Activated naive CD4-positive, alpha-beta T cell treated with anti-CD3 and anti-CD28 coated beads, Interleukin-2, amount 50 U/mL, for 24 hours (primary cell): Measurements from ENCODE around the gene AQP9.

Experiments used
- H3K27ac Mint-ChIP-seq: one replicate; pipeline ENCODE4 v1.8.0; 2021; ENCODE audit warnings: mild to moderate bottlenecking, mixed read lengths
- H3K27me3 Mint-ChIP-seq: one replicate; pipeline ENCODE4 v1.8.0; 2021; ENCODE audit warnings: mixed read lengths
- H3K36me3 Mint-ChIP-seq: one replicate; pipeline ENCODE4 v1.8.0; 2021; ENCODE audit warnings: mixed read lengths
- H3K4me1 Mint-ChIP-seq: one replicate; pipeline ENCODE4 v1.8.0; 2021; ENCODE audit warnings: mixed read lengths
- H3K4me3 Mint-ChIP-seq: one replicate; pipeline ENCODE4 v1.8.0; 2021; ENCODE audit warnings: mild to moderate bottlenecking, mixed read lengths
- H3K9me3 Mint-ChIP-seq: one replicate; pipeline ENCODE4 v1.8.0; 2021; ENCODE audit warnings: mixed read lengths

The AQP9 gene

DNA sequence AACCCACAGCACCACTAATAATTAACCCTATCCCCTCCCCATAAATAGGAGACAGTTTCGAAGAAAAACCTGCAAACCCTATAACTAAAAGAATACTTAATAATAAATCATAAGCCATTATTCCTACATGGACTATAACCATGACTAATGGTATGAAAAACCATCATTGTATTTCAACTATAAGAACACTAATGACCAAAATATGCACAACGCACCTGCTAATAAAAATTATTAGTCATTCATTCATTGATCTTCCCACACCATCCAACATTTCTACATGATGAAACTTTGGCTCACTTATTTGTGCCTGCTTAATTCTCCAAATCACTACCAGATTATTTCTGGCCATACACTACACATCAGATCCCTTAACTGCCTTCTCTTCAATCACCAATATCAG, 16.6 kb downstream of the AQP9 start:
- Mint-ChIP-seq H3K4me1 (no peaks in the 10 kb centered on the region), H3K4me3 (no peak overlapping the region)

GRCh38 chr15:58159827-58160386, 21.7 kb downstream of the AQP9 start:
- no peak overlapping the region for H3K27ac Mint-ChIP-seq
- H3K9me3 Mint-ChIP-seq, result no peaks in the 10 kb centered on the region
- H3K4me1 Mint-ChIP-seq, result no peaks in the 10 kb centered on the region
- H3K27me3 Mint-ChIP-seq, result peaks cover 20% of the 10 kb centered on the region
- H3K36me3 Mint-ChIP-seq, result no peaks in the 10 kb centered on the region
- H3K4me3 Mint-ChIP-seq, result no peak overlapping the region

More for the DNA sequence above, 16.6 kb downstream of the AQP9 start:
- Mint-ChIP-seq H3K27ac (no peak overlapping the region), H3K27me3 (no peaks in the 10 kb centered on the region), H3K9me3 (no peaks in the 10 kb centered on the region), H3K36me3 (no peaks in the 10 kb centered on the region)

DNA sequence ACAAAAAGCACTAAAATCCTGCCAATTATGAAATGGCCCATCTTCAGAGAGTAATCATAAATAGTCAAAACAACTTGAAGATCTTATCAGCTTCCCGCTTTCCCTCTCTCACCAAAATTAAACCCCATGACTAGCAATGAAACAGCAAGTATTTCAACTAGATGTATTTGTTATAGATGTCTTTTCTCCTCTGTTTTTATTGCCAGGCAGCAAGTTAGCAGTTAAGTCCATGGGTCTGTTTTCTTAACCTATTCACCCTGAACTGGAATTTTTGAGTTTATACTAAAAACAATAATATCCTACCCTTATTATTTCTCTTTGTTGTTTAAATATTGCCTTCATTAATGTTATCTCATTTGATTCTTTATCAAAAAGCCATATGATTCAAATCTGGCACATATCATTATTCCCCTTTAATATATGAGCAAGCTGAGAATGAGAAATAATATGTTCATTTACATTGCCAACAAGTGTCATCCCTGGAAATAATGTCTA, 23.3 kb downstream of the AQP9 start:
- H3K9me3 Mint-ChIP-seq, result no peaks in the 10 kb centered on the region
- no peak overlapping the region for H3K27ac Mint-ChIP-seq
- no peaks in the 10 kb centered on the region for H3K36me3 Mint-ChIP-seq
- H3K4me3 Mint-ChIP-seq, result no peak overlapping the region
- H3K27me3 Mint-ChIP-seq, result peaks cover 22% of the 10 kb centered on the region
- no peaks in the 10 kb centered on the region for H3K4me1 Mint-ChIP-seq

- Mint-ChIP-seq H3K27me3 (peaks cover 25% of the 10 kb centered on the region), H3K27ac (no peak overlapping the region), H3K4me3 (no peak overlapping the region), H3K4me1 (no peaks in the 10 kb centered on the region), H3K36me3 (no peaks in the 10 kb centered on the region), H3K9me3 (no peaks in the 10 kb centered on the region)
These were observed 25.8 kb downstream of the AQP9 start for GRCh38 chr15:58163985-58164384.

- no peaks in the 10 kb centered on the region for H3K36me3 Mint-ChIP-seq
- H3K27ac Mint-ChIP-seq, result no peak overlapping the region
- no peak overlapping the region for H3K4me3 Mint-ChIP-seq
- no peaks in the 10 kb centered on the region for H3K4me1 Mint-ChIP-seq
- no peaks in the 10 kb centered on the region for H3K9me3 Mint-ChIP-seq
- H3K27me3 Mint-ChIP-seq, result peaks cover 25% of the 10 kb centered on the region
These were observed 26.7 kb downstream of the AQP9 start for GRCh38 chr15:58164926-58165325.

DNA sequence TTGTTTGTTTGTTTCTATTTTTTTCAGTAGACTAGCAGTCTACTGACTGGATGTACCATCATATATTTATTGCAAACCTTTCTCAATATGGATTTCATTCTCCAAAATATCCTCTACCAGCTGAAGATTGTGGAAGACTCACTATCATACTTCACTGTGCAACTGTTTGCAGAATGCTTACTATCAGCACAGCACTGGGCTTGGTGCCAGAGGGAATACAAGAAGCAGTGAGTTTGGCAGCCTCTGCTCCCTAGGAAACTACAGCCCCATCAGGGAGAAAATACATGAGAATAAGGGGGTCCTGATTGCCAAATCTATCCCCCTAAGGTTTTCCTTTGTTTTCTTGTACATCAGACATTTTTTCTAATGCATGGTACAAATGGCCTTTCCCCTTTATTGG, 27.5 kb downstream of the AQP9 start:
- H3K9me3 Mint-ChIP-seq, result no peaks in the 10 kb centered on the region
- H3K36me3 Mint-ChIP-seq, result no peaks in the 10 kb centered on the region
- H3K4me1 Mint-ChIP-seq, result no peaks in the 10 kb centered on the region
- peaks cover 23% of the 10 kb centered on the region for H3K27me3 Mint-ChIP-seq
- H3K4me3 Mint-ChIP-seq, result no peak overlapping the region
- no peak overlapping the region for H3K27ac Mint-ChIP-seq

DNA sequence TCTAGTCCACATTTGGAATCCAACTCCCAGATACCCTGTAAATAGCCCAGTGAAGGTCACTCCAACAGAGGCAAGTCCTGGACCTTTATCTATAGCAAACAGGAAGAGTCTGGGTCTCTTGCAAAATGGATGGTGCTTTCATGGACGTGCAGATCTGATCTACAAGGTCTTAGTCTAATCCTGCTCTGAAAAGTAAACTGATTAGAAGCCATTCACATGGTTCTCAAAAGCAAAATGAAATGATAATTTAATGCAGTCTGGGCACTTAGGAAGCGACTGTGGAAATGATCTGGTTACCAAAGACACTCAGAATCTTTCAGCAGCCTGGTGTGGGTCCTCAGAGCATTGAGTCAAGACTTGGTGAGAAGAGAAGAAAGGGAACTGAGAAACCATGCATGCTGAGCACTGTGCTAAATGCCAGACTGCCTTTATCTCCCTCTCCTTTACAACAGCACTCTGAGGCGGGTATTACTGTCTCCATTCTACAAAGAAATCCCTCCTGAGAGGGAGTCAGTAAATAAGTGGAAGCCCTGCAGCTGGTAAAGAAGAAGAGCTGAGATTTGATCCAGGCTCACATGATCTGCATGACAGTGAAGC, 29.0 kb downstream of the AQP9 start:
- H3K27me3 Mint-ChIP-seq, result peaks cover 18% of the 10 kb centered on the region
- no peaks in the 10 kb centered on the region for H3K9me3 Mint-ChIP-seq
- H3K36me3 Mint-ChIP-seq, result no peaks in the 10 kb centered on the region
- no peaks in the 10 kb centered on the region for H3K4me1 Mint-ChIP-seq
- no peak overlapping the region for H3K27ac Mint-ChIP-seq
- H3K4me3 Mint-ChIP-seq, result no peak overlapping the region

DNA sequence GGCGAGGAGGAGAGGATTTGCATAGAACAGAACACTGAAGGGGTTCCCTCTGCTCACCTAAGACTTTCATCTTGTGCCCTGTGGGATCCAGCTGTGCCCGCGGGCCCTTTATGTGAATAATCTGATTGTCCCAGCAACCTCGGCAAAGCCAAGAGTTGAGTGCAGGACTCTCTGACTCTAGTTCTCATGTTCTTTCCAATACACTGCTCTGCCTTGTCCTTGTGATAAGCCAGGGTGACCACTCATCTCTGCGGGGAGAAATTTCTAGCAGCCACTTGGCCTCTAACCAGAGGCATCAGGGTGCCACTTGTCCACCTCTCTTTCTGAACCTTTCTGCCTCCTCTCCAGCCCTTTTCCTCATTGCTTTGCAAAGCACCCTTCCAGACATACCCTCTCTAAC, 31.8 kb downstream of the AQP9 start:
- no peaks in the 10 kb centered on the region for H3K36me3 Mint-ChIP-seq
- peaks cover 16% of the 10 kb centered on the region for H3K27me3 Mint-ChIP-seq

DNA sequence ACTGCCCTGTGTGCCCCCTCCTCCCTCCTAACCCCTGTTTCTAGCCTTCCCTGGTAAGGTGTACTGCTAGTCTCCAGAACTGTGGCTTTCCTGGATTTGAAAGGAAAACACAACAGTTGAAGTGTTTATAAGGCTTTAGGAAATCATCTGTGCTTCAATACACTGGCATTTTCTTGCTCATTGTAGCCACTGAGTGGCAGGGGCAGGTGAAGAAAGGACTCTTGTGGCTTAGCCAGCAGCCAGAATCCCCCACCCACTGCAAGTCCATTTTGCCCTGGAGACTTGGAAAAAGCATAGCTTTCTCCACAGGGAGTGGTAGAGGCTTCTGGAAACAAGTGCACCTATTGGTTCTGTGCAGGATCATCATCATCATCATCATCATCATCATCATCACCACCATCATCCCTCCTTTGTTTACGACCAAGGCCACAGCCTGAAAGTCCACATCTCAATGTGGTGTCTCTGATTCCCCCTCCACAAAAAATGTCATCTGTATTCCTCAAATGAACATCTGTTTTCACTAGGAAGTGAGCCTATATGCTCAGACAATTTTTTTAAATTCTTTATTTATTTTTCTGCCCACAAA, 33.4 kb downstream of the AQP9 start:
- no peak overlapping the region for H3K4me3 Mint-ChIP-seq
- H3K4me1 Mint-ChIP-seq, result no peaks in the 10 kb centered on the region
- H3K27ac Mint-ChIP-seq, result no peak overlapping the region
- peaks cover 14% of the 10 kb centered on the region for H3K27me3 Mint-ChIP-seq
- no peaks in the 10 kb centered on the region for H3K9me3 Mint-ChIP-seq
- no peaks in the 10 kb centered on the region for H3K36me3 Mint-ChIP-seq

More for the DNA sequence above, 31.8 kb downstream of the AQP9 start:
- Mint-ChIP-seq H3K9me3 (no peaks in the 10 kb centered on the region), H3K27ac (no peak overlapping the region), H3K4me1 (no peaks in the 10 kb centered on the region), H3K4me3 (no peak overlapping the region)

DNA sequence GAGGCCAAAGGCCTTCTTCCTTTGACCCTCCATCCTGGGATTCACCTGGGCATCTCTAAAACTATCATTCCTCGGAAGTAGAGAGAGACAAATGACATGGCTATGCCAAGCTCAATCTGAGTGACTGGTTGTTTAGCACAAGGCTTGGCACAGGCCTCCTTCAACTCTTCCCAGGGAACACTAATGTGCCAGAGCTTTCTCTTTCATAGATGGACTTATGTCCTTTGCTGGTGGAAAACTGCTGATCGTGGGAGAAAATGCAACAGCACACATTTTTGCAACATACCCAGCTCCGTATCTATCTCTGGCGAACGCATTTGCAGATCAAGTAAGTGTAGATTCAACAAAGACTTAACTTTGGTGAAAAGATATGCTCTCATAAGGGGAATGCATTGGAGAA, 36.5 kb downstream of the AQP9 start:
- Mint-ChIP-seq H3K27me3 (peaks cover 11% of the 10 kb centered on the region), H3K4me1 (no peaks in the 10 kb centered on the region), H3K36me3 (no peaks in the 10 kb centered on the region), H3K9me3 (no peaks in the 10 kb centered on the region), H3K27ac (no peak overlapping the region), H3K4me3 (no peak overlapping the region)

- H3K27ac Mint-ChIP-seq, result no peak overlapping the region
- no peaks in the 10 kb centered on the region for H3K36me3 Mint-ChIP-seq
- H3K4me1 Mint-ChIP-seq, result no peaks in the 10 kb centered on the region
- H3K4me3 Mint-ChIP-seq, result no peak overlapping the region
- no peaks in the 10 kb centered on the region for H3K9me3 Mint-ChIP-seq
- peaks cover 13% of the 10 kb centered on the region for H3K27me3 Mint-ChIP-seq
These were observed 37.8 kb downstream of the AQP9 start for GRCh38 chr15:58175955-58176354.

DNA sequence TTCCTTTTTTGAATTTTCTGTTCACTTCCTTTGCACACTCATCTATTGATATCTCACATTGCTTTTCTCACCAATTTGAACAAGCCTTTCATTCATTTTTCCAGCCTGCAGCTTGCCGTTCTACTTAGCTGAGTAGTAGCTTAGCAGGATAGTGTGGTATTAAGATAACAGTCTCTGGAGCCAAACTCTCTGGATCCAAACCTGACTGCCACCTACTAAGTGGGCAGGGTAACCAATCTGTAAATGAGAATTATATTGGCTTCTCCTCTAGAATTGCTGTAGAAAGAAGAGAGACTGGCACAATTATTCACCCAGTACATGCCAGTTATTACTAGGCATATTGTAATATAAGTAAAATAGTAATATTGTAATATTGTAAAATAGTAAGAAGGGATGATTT, 40.5 kb downstream of the AQP9 start:
- H3K36me3 Mint-ChIP-seq, result no peaks in the 10 kb centered on the region
- no peak overlapping the region for H3K27ac Mint-ChIP-seq
- H3K4me3 Mint-ChIP-seq, result no peak overlapping the region
- no peaks in the 10 kb centered on the region for H3K4me1 Mint-ChIP-seq
- peaks cover 17% of the 10 kb centered on the region for H3K27me3 Mint-ChIP-seq
- H3K9me3 Mint-ChIP-seq, result no peaks in the 10 kb centered on the region

- H3K4me3 Mint-ChIP-seq, result no peak overlapping the region
- H3K27me3 Mint-ChIP-seq, result peaks cover 16% of the 10 kb centered on the region
- H3K27ac Mint-ChIP-seq, result no peak overlapping the region
- H3K36me3 Mint-ChIP-seq, result no peaks in the 10 kb centered on the region
- no peaks in the 10 kb centered on the region for H3K4me1 Mint-ChIP-seq
- no peaks in the 10 kb centered on the region for H3K9me3 Mint-ChIP-seq
These were observed 41.0 kb downstream of the AQP9 start for GRCh38 chr15:58179206-58179605.

GRCh38 chr15:58179741-58180381, 41.7 kb downstream of the AQP9 start:
- Mint-ChIP-seq H3K27ac (no peak overlapping the region), H3K36me3 (no peaks in the 10 kb centered on the region), H3K4me1 (peaks cover 1% of the 10 kb centered on the region), H3K27me3 (peaks cover 16% of the 10 kb centered on the region), H3K4me3 (no peak overlapping the region), H3K9me3 (no peaks in the 10 kb centered on the region)

GRCh38 chr15:58182460-58183163, 44.4 kb downstream of the AQP9 start:
- Mint-ChIP-seq H3K4me1 (peaks cover 11% of the 10 kb centered on the region), H3K36me3 (no peaks in the 10 kb centered on the region), H3K9me3 (no peaks in the 10 kb centered on the region), H3K27me3 (peaks cover 18% of the 10 kb centered on the region), H3K4me3 (no peak overlapping the region), H3K27ac (no peak overlapping the region)

- H3K27me3 Mint-ChIP-seq, result peaks cover 19% of the 10 kb centered on the region
- no peaks in the 10 kb centered on the region for H3K36me3 Mint-ChIP-seq
- no peak overlapping the region for H3K27ac Mint-ChIP-seq
- no peaks in the 10 kb centered on the region for H3K9me3 Mint-ChIP-seq
- peaks cover 11% of the 10 kb centered on the region for H3K4me1 Mint-ChIP-seq
- H3K4me3 Mint-ChIP-seq, result no peak overlapping the region
These were observed 47.3 kb downstream of the AQP9 start for GRCh38 chr15:58185439-58185838.
